GM23338 (cell line): ENCODE data around the gene HELZ. TPM values are rescaled to one million over a fixed set of nuclear protein-coding genes. Genes with fewer than 3 reads are reported as not detected.

Experiments used
- ATAC-seq: fragments of 200-7000 bp; cut with Tn5 transposase; 3 replicates; pipeline ENCODE4 v1.9.1; 2020
- DNase-seq: peaks from one replicate; pipeline ENCODE4 v3.0.0-alpha.2; 2015; ENCODE audit warnings: low spot score
- H2AFZ ChIP-seq: fragments of 200-600 bp; sonication (generic); 2 replicates; pipeline ENCODE4 v1.8.0; 2016; ENCODE audit warnings: antibody characterized with exemption, mild to moderate bottlenecking, moderate library complexity
- H3F3A ChIP-seq: fragments of 200-600 bp; sonication (generic); replicated peaks from 2 replicates; pipeline ENCODE4 v1.8.0; 2017; ENCODE audit warnings: antibody characterized with exemption, mixed run types, low read depth
- H3K27ac ChIP-seq: fragments of 200-600 bp; sonication (generic); 2 replicates; pipeline ENCODE4 v1.6.1; 2016; ENCODE audit warnings: low read depth
- H3K27me3 ChIP-seq: fragments of 200-600 bp; sonication (generic); 2 replicates; pipeline ENCODE4 v1.8.0; 2016; ENCODE audit warnings: mild to moderate bottlenecking, mixed run types, moderate library complexity; ENCODE audit not compliant: insufficient read depth
- H3K36me3 ChIP-seq: fragments of 200-600 bp; sonication (generic); 2 replicates; pipeline ENCODE4 v1.8.0; 2016; ENCODE audit warnings: mild to moderate bottlenecking; ENCODE audit not compliant: insufficient read depth
- H3K4me1 ChIP-seq: fragments of 200-600 bp; sonication (generic); 2 replicates; pipeline ENCODE4 v1.8.0; 2016; ENCODE audit warnings: mild to moderate bottlenecking, moderate library complexity; ENCODE audit not compliant: insufficient read depth
- H3K4me2 ChIP-seq: fragments of 200-600 bp; sonication (generic); 2 replicates; pipeline ENCODE4 v1.7.1; 2017; ENCODE audit warnings: mixed run types
- H3K4me3 ChIP-seq: fragments of 200-600 bp; sonication (generic); 2 replicates; pipeline ENCODE4 v1.6.1; 2016; ENCODE audit warnings: mixed run types
- H3K79me2 ChIP-seq: fragments of 200-600 bp; sonication (generic); replicated peaks from 2 replicates; pipeline ENCODE4 v1.8.0; 2017; ENCODE audit warnings: mild to moderate bottlenecking; ENCODE audit not compliant: insufficient read depth
- H3K9me2 ChIP-seq: fragments of 200-600 bp; sonication (generic); 2 replicates; pipeline ENCODE4 v1.8.0; 2017; ENCODE audit not compliant: insufficient read depth
- H4K20me1 ChIP-seq: fragments of 200-600 bp; sonication (generic); replicated peaks from 2 replicates; pipeline ENCODE4 v1.8.0; 2017; ENCODE audit warnings: mild to moderate bottlenecking; ENCODE audit not compliant: insufficient read depth
- H3K27ac Mint-ChIP-seq: 2 replicates; pipeline ENCODE4 v1.8.0; 2020; ENCODE audit warnings: inconsistent platforms, mild to moderate bottlenecking, moderate library complexity, mixed read lengths
- H3K27me3 Mint-ChIP-seq: 3 replicates; pipeline ENCODE4 v1.8.0; 2022; ENCODE audit warnings: low read depth, mild to moderate bottlenecking, moderate library complexity, mixed read lengths, inconsistent platforms; ENCODE audit not compliant: insufficient read depth, poor library complexity
- H3K36me3 Mint-ChIP-seq: 3 replicates; pipeline ENCODE4 v1.8.0; 2021; ENCODE audit warnings: low read depth, mild to moderate bottlenecking, inconsistent platforms, moderate library complexity, mixed read lengths
- H3K4me1 Mint-ChIP-seq: 3 replicates; pipeline ENCODE4 v1.8.0; 2020; ENCODE audit warnings: mild to moderate bottlenecking, inconsistent platforms, mixed read lengths
- H3K4me3 Mint-ChIP-seq: 3 replicates; pipeline ENCODE4 v1.8.0; 2021; ENCODE audit warnings: moderate library complexity, mild to moderate bottlenecking, inconsistent platforms, mixed read lengths
- H3K9me3 Mint-ChIP-seq: 3 replicates; pipeline ENCODE4 v1.8.0; 2020; ENCODE audit warnings: moderate library complexity, mild to moderate bottlenecking, inconsistent platforms, mixed read lengths
- CTCF ChIP-seq, 2 experiments: fragments of 200-600 bp in 1 of 2; sonication (generic) in 1 of 2; conservative IDR thresholded peaks; 2 replicates each; pipeline versions ENCODE4 v1.5.1 to v1.6.1; 2016 to 2017; ENCODE audit warnings: antibody characterized with exemption in 2 of 2, low read depth in 2 of 2, mild to moderate bottlenecking in 2 of 2, moderate library complexity in 1 of 2
- EZH2 ChIP-seq: fragments of 200-600 bp; sonication (generic); IDR thresholded peaks from one replicate; pipeline ENCODE4 v1.8.0; 2017; ENCODE audit warnings: antibody characterized with exemption, mild to moderate bottlenecking, low read depth; ENCODE audit not compliant: unreplicated experiment
- JUNB ChIP-seq: IDR thresholded peaks from one replicate; pipeline ENCODE4 v1.6.1; 2016; ENCODE audit warnings: antibody characterized with exemption; ENCODE audit not compliant: unreplicated experiment
- NANOG ChIP-seq: IDR thresholded peaks from 2 replicates; pipeline ENCODE4 v1.6.1; 2016; ENCODE audit warnings: antibody characterized with exemption, borderline replicate concordance
- ZNF462 ChIP-seq: fragments of 250-450 bp; sonication (Bioruptor Pico); IDR thresholded peaks from 2 replicates; pipeline ENCODE4 v1.5.0; 2020; ENCODE audit warnings: mild to moderate bottlenecking, moderate library complexity
- polyA plus RNA-seq: library from polyadenylated mRNA; unstranded; fragments of >200 nt; fragmentation: Nextera tagmentation; extraction: Ambion mirVana; gene quantifications from 2 replicates; pipeline ENCODE4 v1.2.1, GENCODE V29; 2016
- total RNA-seq: library from RNA; depleted of rRNA; stranded (reverse); fragments of >200 nt; shearing (Covaris generic); gene quantifications from 2 replicates; pipeline ENCODE4 v1.2.3, GENCODE V29; 2014

HELZ gene
- total and polyA plus RNA-seq, 2 experiments from 2014 or later, result 38.9 to 62.0 TPM

- TF ChIP-seq ZNF462 (no peak), NANOG (no peak), CTCF (conservative IDR thresholded peaks at IDR 0.05; ENCODE audit: low read depth in 2 of 2) (no peak), JUNB (no peak)
These were observed 206.1 kb downstream of the HELZ start (continued) for GRCh38 chr17:67038861-67039365.

GRCh38 chr17:67035131-67036083 lies 209.6 kb downstream of the HELZ start:
- no peak overlapping the region for H3K27ac Mint-ChIP-seq
- no peak overlapping the region for H3K4me3 Mint-ChIP-seq
- Histone ChIP-seq H3K4me3 (no peak overlapping the region), H3K9me2 (peaks cover 7% of the 10 kb centered on the region; the same call in 1 of the 2 replicates), H3K79me2 (no peaks in the 10 kb centered on the region), H4K20me1 (no peaks in the 10 kb centered on the region), H3K4me1 (no peaks in the 10 kb centered on the region), H3K27me3 (no peaks in the 10 kb centered on the region), H3K36me3 (no peaks in the 10 kb centered on the region), H3K4me2 (no peak overlapping the region), H2AFZ (no peak overlapping the region), H3K27ac (no peak overlapping the region), H3F3A (no peaks in the 10 kb centered on the region)
- H3K9me3 Mint-ChIP-seq, result no peaks in the 10 kb centered on the region; the same call in 2 of the 3 replicates
- DNase-seq (no peak), ATAC-seq (no peak)
- H3K4me1 Mint-ChIP-seq, result no peaks in the 10 kb centered on the region; the same call in 2 of the 3 replicates
- no peaks in the 10 kb centered on the region; the same call in 2 of the 3 replicates for H3K36me3 Mint-ChIP-seq
- H3K27me3 Mint-ChIP-seq, result peaks cover 6% of the 10 kb centered on the region
- TF ChIP-seq EZH2, result no peak
- no peak for TF ChIP-seq ZNF462
